B cell (primary cell): Measurements from ENCODE around the gene NXPE3. TPM values are rescaled to one million over a fixed set of nuclear protein-coding genes. Genes with fewer than 3 reads are reported as not detected.

Experiments used
- ATAC-seq: fragments of 200-7000 bp; cut with Tn5 transposase; one replicate; pipeline ENCODE4 v1.10.0; 2021; ENCODE audit warnings: low read depth, mild to moderate bottlenecking, moderate number of reproducible peaks, moderate library complexity
- CTCF ChIA-PET: fragments of 350-600 bp; sonication (Branson Sonifier 250); formaldehyde crosslinking; loops from one replicate; lab custom pipeline; 2021; ENCODE audit warnings: antibody characterized with exemption, inconsistent platforms; lab: Charles Lee
- POLR2A ChIA-PET: fragments of 350-600 bp; sonication (Branson Sonifier 250); formaldehyde crosslinking; loops from one replicate; lab custom pipeline; 2021; ENCODE audit warnings: antibody characterized with exemption; lab: Charles Lee
- DNase-seq: peaks from one replicate; pipeline ENCODE4 v3.0.0; 2013
- H2AFZ ChIP-seq: 2 replicates; pipeline ENCODE4 v1.6.1; 2012; ENCODE audit warnings: mild to moderate bottlenecking, low read depth, low read length; ENCODE audit not compliant: insufficient read depth, poor library complexity, severe bottlenecking
- H3K27ac ChIP-seq, 2 donors: 1 replicate in 1 of 2; 2 replicates in 1 of 2; pipeline ENCODE4 v1.5.1; 2012 to 2013; ENCODE audit warnings: low read length in 2 of 2, mild to moderate bottlenecking in 2 of 2, moderate library complexity in 1 of 2
- H3K27me3 ChIP-seq, 4 experiments: fragments of 200-600 bp in 1 of 4; sonication (generic) in 1 of 4; replicated peaks in 1 of 4; 1 replicate in 2 of 4; 2 replicates in 2 of 4; pipeline versions ENCODE4 v1.6.1 to v1.7.0; 2013 to 2016; ENCODE audit warnings: low read length in 3 of 4, mild to moderate bottlenecking in 2 of 4, mixed read lengths in 1 of 4, moderate library complexity in 1 of 4; ENCODE audit not compliant: insufficient read depth in 4 of 4, control insufficient read depth in 3 of 4; ENCODE audit errors: control extremely low read depth in 1 of 4
- H3K36me3 ChIP-seq, 2 experiments: replicated peaks in 1 of 2; 1 replicate in 1 of 2; 2 replicates in 1 of 2; pipeline versions ENCODE4 v1.6.1 to v1.7.1; 2013; ENCODE audit warnings: low read length in 1 of 2; ENCODE audit not compliant: insufficient read depth in 2 of 2, control insufficient read depth in 1 of 2; ENCODE audit errors: control extremely low read depth in 1 of 2, extremely low read depth in 1 of 2
- H3K4me1 ChIP-seq, 2 donors: fragments of 200-600 bp in 1 of 2; sonication (generic) in 1 of 2; 1 replicate in 1 of 2; 2 replicates in 1 of 2; pipeline versions ENCODE4 v1.5.1 to v1.6.1; 2013 to 2017; ENCODE audit warnings: low read length in 2 of 2; ENCODE audit not compliant: control insufficient read depth in 2 of 2, insufficient read depth in 2 of 2
- H3K4me2 ChIP-seq: replicated peaks from 2 replicates; pipeline ENCODE3; 2012; ENCODE audit warnings: mild to moderate bottlenecking, low read depth, low read length; ENCODE audit not compliant: poor library complexity, severe bottlenecking
- H3K4me3 ChIP-seq, 5 experiments: fragments of 200-600 bp in 1 of 5; sonication (generic) in 1 of 5; 1 replicate in 3 of 5; 2 replicates in 2 of 5; pipeline versions ENCODE4 v1.5.1 to v1.7.0; 2011 to 2016; ENCODE audit warnings: low read length in 4 of 5, mild to moderate bottlenecking in 4 of 5, low read depth in 2 of 5, control low read depth in 1 of 5, moderate library complexity in 1 of 5; ENCODE audit not compliant: insufficient read depth in 1 of 5; ENCODE audit errors: control extremely low read depth in 1 of 5, extremely low read depth in 1 of 5
- H3K79me2 ChIP-seq: fragments of 200-600 bp; sonication (generic); one replicate; pipeline ENCODE4 v1.6.0; 2016; ENCODE audit warnings: low read length; ENCODE audit not compliant: control insufficient read depth, insufficient read depth
- H3K9ac ChIP-seq: fragments of 200-600 bp; sonication (generic); 2 replicates; pipeline ENCODE4 v1.6.1; 2017; ENCODE audit warnings: mild to moderate bottlenecking, low read length, moderate library complexity
- H3K9me3 ChIP-seq, 3 donors: one replicate each; pipeline versions ENCODE4 v1.6.1 to v1.7.1; 2013; ENCODE audit warnings: low read length in 2 of 3; ENCODE audit not compliant: control insufficient read depth in 2 of 3, insufficient read depth in 1 of 3; ENCODE audit errors: control extremely low read depth in 1 of 3
- H4K20me1 ChIP-seq: 2 replicates; pipeline ENCODE4 v1.6.0; 2012; ENCODE audit warnings: mild to moderate bottlenecking, low read length; ENCODE audit not compliant: insufficient read depth, control insufficient read depth, poor library complexity, severe bottlenecking
- H3K27ac Mint-ChIP-seq: one replicate; pipeline ENCODE4 v1.8.0; 2021; ENCODE audit warnings: mixed read lengths
- H3K27me3 Mint-ChIP-seq: one replicate; pipeline ENCODE4 v1.8.0; 2021; ENCODE audit warnings: mixed read lengths
- H3K4me1 Mint-ChIP-seq: one replicate; pipeline ENCODE4 v1.8.0; 2021; ENCODE audit warnings: mixed read lengths
- H3K4me3 Mint-ChIP-seq: one replicate; pipeline ENCODE4 v1.8.0; 2021; ENCODE audit warnings: mixed read lengths
- H3K9me3 Mint-ChIP-seq: one replicate; pipeline ENCODE4 v1.8.0; 2022; ENCODE audit warnings: mixed read lengths; ENCODE audit not compliant: insufficient read depth
- CTCF ChIP-seq: fragments of 200-600 bp; IDR thresholded peaks from one replicate; pipeline ENCODE4 v1.8.0; 2022; ENCODE audit warnings: antibody characterized with exemption, mild to moderate bottlenecking
- EZH2 ChIP-seq: IDR thresholded peaks from 2 replicates; pipeline ENCODE4 v1.6.1; 2012; ENCODE audit warnings: borderline replicate concordance, low read depth, mild to moderate bottlenecking, moderate library complexity, low read length; ENCODE audit not compliant: insufficient read depth, poor library complexity, severe bottlenecking
- WGBS: methylation state at CpG from one replicate; pipeline ENCODE4 v1.1.5; 2013; ENCODE audit warnings: missing lambda C conversion rate; ENCODE audit not compliant: insufficient coverage; 5-methylcytosine and 5-hydroxymethylcytosine counted together
- intact Hi-C: fragments of 100-400 bp; cut with micrococcal nuclease; formaldehyde crosslinking; loops from one replicate; pipeline ENCODE4 v1.10.0; 2022
- polyA plus RNA-seq: library from polyadenylated mRNA; depleted of rRNA; stranded (reverse); fragments of >200 nt; gene quantifications from 2 replicates; pipeline ENCODE4 v1.2.3, GENCODE V29; 2012
- total RNA-seq, 2 donors: library from RNA; stranded (reverse); fragments of 120-200 nt in 1 of 2; gene quantifications; 1 replicate in 1 of 2; 2 replicates in 1 of 2; pipeline versions ENCODE4 v1.2.3 to v1.2.4, GENCODE V29; 2013 to 2022

Gene NXPE3
- total and polyA plus RNA-seq, 2 donors (not counting 1 experiment from before 2014, with no cell fraction given): 15.4 to 19.7 TPM

- Mint-ChIP-seq H3K27ac (no peak overlapping the region), H3K27me3 (no peaks in the 10 kb centered on the region), H3K4me1 (peaks cover 25% of the 10 kb centered on the region), H3K9me3 (no peaks in the 10 kb centered on the region), H3K4me3 (no peak overlapping the region)
- POLR2A ChIA-PET: no interaction called here
- no peaks in the 10 kb centered on the region for H4K20me1 ChIP-seq
- no peak overlapping the region for H3K4me3 ChIP-seq
- CTCF ChIA-PET: interaction anchor here (1.3 to 2.1 kb wide), 3 partner anchors 54 to 361 kb away, joined by 3 to 9 read pairs (median 5); no protein-coding TSS in a partner anchor
- no peaks in the 10 kb centered on the region for H3K27me3 ChIP-seq
- H3K9me3 ChIP-seq: peaks cover 0 to 6% (median 0%) of the 10 kb centered on the region in 3 donors
- ATAC-seq (no peak), DNase-seq (no peak)
- H3K4me1 ChIP-seq: peaks cover 13 to 15% of the 10 kb centered on the region in 2 donors
- H3K9ac ChIP-seq: no peak overlapping the region
- no peak overlapping the region for H3K27ac ChIP-seq
- no peak for TF ChIP-seq EZH2
- no peak for TF ChIP-seq CTCF
- intact Hi-C loops: no loop called here
- H3K79me2 ChIP-seq: no peaks in the 10 kb centered on the region
- WGBS: 100% methylated on average over 2 of the region's 2 CpGs
- no peak overlapping the region for H3K4me2 ChIP-seq
- no peaks in the 10 kb centered on the region for H3K36me3 ChIP-seq
- H2AFZ ChIP-seq: no peak overlapping the region
Measured at GRCh38 chr3:101867996-101868395, 89.0 kb downstream of the NXPE3 start.

- peak overlapping the region; percentile 1 for H3K27ac Mint-ChIP-seq
- H3K27me3 ChIP-seq: no peaks in the 10 kb centered on the region
- POLR2A ChIA-PET: no interaction called here
Measured at GRCh38 chr3:101868534-101869464, 89.8 kb downstream of the NXPE3 start.

More at GRCh38 chr3:101868534-101869464, 89.8 kb downstream of the NXPE3 start:
- Histone ChIP-seq H3K4me1 (peaks cover 13 to 15% of the 10 kb centered on the region in 2 donors), H3K4me2 (peak overlapping the region; percentile 39), H2AFZ (no peak overlapping the region), H4K20me1 (no peaks in the 10 kb centered on the region), H3K27ac (peak overlapping the region in 1 of 2 donors; percentile 25), H3K9ac (no peak overlapping the region), H3K4me3 (no peak overlapping the region), H3K79me2 (no peaks in the 10 kb centered on the region), H3K36me3 (no peaks in the 10 kb centered on the region), H3K9me3 (peaks cover 0 to 6% (median 1%) of the 10 kb centered on the region in 3 donors)
- WGBS: 42% methylated on average over 2 of the region's 12 CpGs
- TF ChIP-seq EZH2 (no peak), CTCF (no peak)
- intact Hi-C loops: no loop called here
- DNase-seq (peak; percentile 27), ATAC-seq (peak; percentile 56)
- CTCF ChIA-PET: interaction anchor here (1.0 to 2.1 kb wide), 2 partner anchors 55 to 356 kb away, joined by 3 to 9 read pairs; no protein-coding TSS in a partner anchor
- Mint-ChIP-seq H3K27me3 (no peaks in the 10 kb centered on the region), H3K9me3 (no peaks in the 10 kb centered on the region), H3K4me1 (peaks cover 23% of the 10 kb centered on the region), H3K4me3 (no peak overlapping the region)
